Omental fat pad (tissue), 4 donors: ENCODE data around the gene TRIM6. TPM values are rescaled to one million over a fixed set of nuclear protein-coding genes. Genes with fewer than 3 reads are reported as not detected.

Experiments
- ATAC-seq: fragments of 150-250 bp; one replicate; pipeline ENCODE4 v1.9.1; 2016; ENCODE audit warnings: mild to moderate bottlenecking, moderate library complexity; ENCODE audit not compliant: low FRiP score
- DNase-seq: peaks from one replicate; pipeline ENCODE4 v3.0.0-alpha.2; 2019; ENCODE audit warnings: low spot score
- CTCF ChIP-seq, 3 donors: fragments of 450-650 bp; IDR thresholded peaks; one replicate each; pipeline ENCODE4 v1.5.1; 2016 to 2017; ENCODE audit warnings: antibody characterized with exemption in 3 of 3, mild to moderate bottlenecking in 3 of 3, moderate library complexity in 2 of 3
- total RNA-seq, 4 donors: library from RNA; depleted of rRNA; stranded (reverse); fragments of >200 nt; gene quantifications; one replicate each; pipeline ENCODE4 v1.1.0, GENCODE V29; 2016

TRIM6 gene
- total RNA-seq, result 1 to 10 TPM; 1.9 to 3.3 (median 2.8) TPM

- ATAC-seq, result peak; percentile 94
- TF ChIP-seq CTCF (IDR thresholded peaks at IDR 0.05), result no peak
Measured at GRCh38 chr11:5596607-5597201, at the start of gene TRIM6. TRIM6 (plus strand) TSS chr11:5596637; CDS start chr11:5596898, 261 bp downstream.

DNA sequence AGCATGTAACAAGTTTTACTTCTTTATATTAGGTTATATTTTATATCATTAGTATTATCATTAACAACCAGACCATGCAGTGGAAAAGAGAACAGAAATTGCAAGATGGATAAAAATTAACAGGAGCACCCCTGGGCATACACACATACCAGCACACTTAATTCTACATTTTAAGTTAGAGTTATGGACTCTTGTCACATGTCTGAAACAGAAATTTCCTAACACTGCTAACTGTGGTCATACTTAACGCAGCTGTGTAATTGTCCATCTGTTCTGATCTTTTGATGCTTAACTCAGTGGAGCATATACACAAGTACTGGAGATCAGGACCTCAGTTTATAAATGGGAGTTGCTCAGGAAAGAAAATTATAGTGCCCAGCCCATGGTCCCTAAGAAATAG is 48.5 kb upstream of the TRIM6 start:
- ATAC-seq (no peak), DNase-seq (no peak)
- TF ChIP-seq CTCF (IDR thresholded peaks at IDR 0.05), result no peak

More at GRCh38 chr11:5596607-5597201, at the start of gene TRIM6:
- peak; percentile 33 for DNase-seq

- no peak for DNase-seq
- ATAC-seq, result no peak
- no peak for TF ChIP-seq CTCF (IDR thresholded peaks at IDR 0.05)
Measured at GRCh38 chr11:5548440-5548839, 48.0 kb upstream of the TRIM6 start, which contains the start of gene OR52H1. OR52H1 (minus strand) TSS chr11:5548540; CDS start chr11:5545505, 3,035 bp downstream.

DNA sequence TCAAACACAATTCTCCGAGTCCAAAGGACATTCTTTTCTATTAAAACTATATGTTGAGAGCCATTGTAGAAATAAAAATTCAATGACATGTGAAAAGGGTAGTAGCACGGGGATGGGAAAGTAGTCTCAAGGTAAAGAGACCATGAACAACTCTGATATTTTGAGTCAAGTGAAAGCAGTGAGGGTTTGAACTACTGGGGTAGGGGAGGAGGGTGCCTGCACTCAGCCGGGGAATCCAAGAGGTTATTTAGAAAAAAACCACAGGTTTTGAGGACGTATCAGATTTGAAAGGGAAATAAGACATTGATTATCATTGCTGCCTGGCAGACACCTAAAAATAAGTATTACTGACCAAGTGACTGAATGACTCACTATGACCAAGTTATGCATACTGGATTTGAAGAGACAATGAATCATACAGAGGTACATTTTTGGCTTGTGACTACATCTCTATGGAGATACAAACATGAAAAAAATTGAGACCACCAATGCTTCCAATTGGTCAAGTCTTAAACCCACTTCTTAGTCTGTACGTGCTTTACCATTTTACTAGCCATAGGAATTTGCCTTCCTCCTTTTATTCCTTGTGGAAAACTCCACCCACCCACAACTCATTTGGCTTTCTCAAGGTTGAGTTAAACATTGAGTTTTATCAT is 45.9 kb upstream of the TRIM6 start:
- ATAC-seq (no peak), DNase-seq (no peak)
- TF ChIP-seq CTCF (IDR thresholded peaks at IDR 0.05), result no peak

- TF ChIP-seq CTCF (IDR thresholded peaks at IDR 0.05), result no peak
- DNase-seq (no peak), ATAC-seq (no peak)
Measured at GRCh38 chr11:5553343-5553742, 43.1 kb upstream of the TRIM6 start.

DNA sequence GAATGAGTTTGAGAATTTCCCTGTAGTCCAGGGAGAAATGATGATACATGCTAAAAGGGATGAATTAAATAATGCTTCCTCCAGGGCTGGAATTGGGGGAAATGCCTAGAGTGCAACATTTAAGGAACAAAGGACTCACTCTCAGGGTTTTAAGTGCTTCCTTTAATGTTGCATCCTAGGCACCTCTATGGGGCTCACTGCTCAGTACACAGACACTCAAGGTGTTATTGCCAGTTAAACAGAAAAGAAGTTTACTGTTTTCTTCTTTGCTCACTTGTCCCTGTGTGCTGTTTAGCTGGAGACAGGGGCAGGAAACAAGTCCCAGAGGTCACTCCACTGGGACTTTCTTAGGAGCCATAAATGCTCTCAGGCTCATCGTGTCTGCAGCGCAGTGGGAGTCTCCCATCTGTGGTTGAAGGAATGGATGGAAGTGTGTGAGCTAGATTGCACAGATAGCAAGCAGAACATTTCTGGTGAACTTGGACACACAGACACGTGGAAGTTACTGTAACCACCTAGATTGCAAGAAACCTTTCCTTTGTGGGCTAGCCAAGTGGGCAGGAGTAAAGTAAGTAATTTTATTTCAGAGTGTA is 39.7 kb upstream of the TRIM6 start:
- DNase-seq, result no peak
- TF ChIP-seq CTCF (IDR thresholded peaks at IDR 0.05), result no peak
- no peak for ATAC-seq
